GM19023 (cell line): ENCODE results near the gene PLCD4.

Experiments used
- ATAC-seq: cut with Tn5 transposase; IDR thresholded peaks from one replicate; pipeline ENCODE4 v1.9.1; 2021; ENCODE audit warnings: mild to moderate bottlenecking, moderate library complexity; ENCODE audit not compliant: unreplicated experiment

Gene PLCD4

GRCh38 chr2:218618102-218618860 lies 10.6 kb downstream of the PLCD4 start:
- ATAC-seq, result no peak

DNA sequence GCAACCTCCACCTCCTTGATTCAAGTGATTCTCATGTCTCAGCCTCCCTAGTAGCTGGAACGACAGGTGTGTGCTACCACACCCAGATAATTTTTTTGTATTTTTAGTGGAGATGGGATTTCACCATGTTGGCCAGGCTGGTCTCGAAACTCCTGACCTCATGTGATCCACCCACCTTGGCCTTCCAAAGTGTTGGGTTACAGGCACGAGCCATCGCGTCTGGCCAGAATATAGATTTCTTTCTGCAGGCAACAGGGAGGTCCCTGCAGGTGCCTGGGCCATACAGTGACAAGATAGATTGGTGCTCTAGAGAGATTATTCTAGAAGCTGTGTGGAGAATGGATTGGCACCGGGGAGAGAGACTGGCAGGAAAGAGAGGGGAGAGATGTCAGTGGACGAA lies 13.3 kb downstream of the PLCD4 start:
- no peak for ATAC-seq

DNA sequence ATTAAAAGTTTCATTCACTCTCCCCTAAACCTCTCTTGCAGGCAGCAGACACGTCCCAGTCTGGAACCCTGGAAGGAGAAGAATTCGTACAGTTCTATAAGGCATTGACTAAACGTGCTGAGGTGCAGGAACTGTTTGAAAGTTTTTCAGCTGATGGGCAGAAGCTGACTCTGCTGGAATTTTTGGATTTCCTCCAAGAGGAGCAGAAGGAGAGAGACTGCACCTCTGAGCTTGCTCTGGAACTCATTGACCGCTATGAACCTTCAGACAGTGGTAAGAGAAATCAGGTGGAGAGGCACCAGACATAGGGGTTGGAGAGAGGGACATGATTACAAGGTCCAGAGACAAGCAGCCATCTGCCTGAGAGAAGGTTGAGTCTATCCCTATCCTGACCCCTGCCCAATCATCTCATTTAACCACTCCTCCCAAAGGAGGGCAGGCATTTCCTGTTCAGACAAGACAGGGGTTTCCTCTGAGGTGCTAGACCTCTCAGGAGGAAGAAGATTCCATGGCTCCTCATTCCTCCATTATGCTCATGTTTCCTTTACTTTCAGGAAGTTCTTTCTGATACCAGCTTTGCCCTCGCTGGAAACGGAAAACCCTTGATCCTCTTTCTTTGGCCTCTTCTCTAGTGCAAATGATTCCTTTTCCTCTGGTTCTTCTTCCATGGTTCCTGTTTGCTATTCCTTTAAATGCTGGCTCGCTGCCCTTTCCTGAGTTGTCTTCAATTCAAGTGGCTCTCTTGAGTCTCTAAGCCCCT lies 15.1 kb downstream of the PLCD4 start:
- ATAC-seq, result no peak

- no peak for ATAC-seq
Measured at GRCh38 chr2:218623366-218623705, 15.6 kb downstream of the PLCD4 start.

DNA sequence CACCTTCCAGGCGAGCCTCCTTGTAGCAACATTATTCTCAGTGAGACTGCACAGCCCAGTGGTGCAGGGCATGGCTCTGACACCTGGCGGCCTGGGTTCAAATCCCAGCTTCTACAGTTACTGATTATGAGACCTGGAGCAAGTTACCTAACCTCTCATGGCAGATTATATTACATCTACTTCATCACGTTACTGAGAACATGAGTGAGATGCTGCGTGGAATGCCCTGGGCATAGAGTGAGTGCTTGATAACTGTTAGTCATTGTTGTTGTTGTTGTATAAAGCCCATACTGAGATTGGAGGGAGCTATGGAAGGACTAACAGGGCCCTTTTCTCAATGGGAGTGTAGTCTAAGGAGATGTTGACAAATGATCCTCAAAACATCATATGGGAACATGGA lies 18.7 kb downstream of the PLCD4 start:
- no peak for ATAC-seq

GRCh38 chr2:218627939-218628338 lies 20.2 kb downstream of the PLCD4 start:
- no peak for ATAC-seq

- no peak for ATAC-seq
Measured at GRCh38 chr2:218631837-218632236, 24.1 kb downstream of the PLCD4 start.

GRCh38 chr2:218635719-218636118 lies 28.0 kb downstream of the PLCD4 start:
- no peak for ATAC-seq

GRCh38 chr2:218638372-218638771 lies 30.7 kb downstream of the PLCD4 start:
- no peak for ATAC-seq

GRCh38 chr2:218642121-218642656 lies 34.5 kb downstream of the PLCD4 start:
- ATAC-seq, result no peak

DNA sequence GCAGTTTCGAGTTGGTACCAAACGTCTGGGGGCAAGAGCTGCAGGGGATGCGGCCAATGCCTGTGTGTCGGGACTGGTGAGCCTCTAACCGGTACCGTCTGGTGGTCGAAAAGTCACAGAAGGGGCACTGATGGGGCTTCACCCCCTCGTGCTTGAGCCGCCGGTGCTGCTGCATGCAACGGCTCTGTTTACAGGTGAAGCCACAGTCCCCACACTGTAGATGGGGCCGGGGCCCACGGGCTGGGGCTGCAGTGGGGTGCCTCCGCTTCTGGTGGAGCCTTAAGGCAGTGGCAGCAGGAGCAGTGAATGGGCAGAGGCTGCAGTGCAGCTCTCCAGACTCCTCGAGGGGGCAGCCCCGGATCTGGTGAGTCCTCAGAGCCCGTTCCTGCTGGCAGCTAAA lies 35.1 kb downstream of the PLCD4 start:
- no peak for ATAC-seq

DNA sequence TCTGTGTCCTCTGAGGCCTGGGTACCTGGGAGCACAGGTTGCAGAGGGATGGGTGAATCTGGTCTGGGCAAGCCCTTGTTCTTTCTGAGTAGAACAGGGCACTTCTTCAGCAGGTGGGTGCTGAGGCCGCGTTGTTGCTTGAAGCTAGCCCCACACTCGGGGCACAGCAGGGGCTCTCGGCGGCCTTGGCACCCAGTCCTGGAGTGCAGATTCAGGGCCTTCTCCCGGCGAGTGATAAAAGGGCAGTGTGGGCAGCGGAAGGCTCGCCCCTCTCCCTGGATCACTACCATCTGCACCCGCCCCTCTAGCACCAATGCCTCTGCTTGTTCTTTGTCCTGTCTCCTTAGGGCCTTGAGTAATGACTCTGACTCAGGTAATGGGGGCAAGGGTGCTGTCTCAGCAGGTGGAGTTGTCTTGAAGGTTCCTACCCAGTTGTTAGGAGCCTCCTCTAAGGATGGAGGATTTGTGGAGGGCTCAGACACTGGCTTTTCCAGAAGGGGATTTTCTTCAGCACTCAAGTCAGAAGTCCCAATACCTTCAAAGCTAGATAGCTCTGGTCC lies 36.1 kb downstream of the PLCD4 start:
- no peak for ATAC-seq

GRCh38 chr2:218644721-218645120 lies 37.0 kb downstream of the PLCD4 start:
- no peak for ATAC-seq

DNA sequence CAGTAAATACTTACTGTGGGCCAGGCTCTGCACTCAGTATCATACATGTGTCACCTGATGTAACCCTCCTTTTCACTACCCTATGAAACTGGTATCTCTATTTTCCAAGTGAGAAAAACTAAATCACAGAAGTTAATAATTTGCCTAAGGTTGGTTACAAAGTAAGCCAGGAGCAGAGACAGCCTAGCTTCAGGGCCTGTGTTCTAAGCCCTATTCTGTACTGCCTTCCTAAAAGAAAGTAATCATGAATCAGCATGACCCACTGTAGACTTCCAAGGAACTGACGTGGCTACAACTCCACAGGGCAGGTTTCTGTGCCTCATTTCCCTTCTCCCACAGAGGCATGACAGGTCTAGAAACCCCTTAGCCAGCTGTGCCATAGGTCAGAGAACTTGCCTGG lies 37.4 kb downstream of the PLCD4 start:
- ATAC-seq, result no peak

- ATAC-seq, result no peak
Measured at GRCh38 chr2:218648088-218648786, 40.5 kb downstream of the PLCD4 start.

DNA sequence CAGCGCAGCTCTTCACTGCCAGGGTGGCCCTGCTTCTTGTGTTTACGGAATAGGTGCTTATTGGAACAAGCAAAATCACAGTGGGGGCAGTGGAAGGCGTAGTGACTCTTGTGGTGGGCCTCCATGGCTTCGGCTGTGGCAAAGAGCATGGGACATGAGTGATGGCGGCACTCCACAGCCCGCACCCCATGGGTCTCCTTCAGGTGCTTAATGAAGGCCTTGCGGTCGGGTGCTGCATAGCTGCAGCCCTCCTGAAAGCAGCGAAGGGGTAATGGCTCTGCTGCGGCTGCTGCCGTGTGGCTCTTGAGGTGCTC lies 41.0 kb downstream of the PLCD4 start:
- no peak for ATAC-seq

DNA sequence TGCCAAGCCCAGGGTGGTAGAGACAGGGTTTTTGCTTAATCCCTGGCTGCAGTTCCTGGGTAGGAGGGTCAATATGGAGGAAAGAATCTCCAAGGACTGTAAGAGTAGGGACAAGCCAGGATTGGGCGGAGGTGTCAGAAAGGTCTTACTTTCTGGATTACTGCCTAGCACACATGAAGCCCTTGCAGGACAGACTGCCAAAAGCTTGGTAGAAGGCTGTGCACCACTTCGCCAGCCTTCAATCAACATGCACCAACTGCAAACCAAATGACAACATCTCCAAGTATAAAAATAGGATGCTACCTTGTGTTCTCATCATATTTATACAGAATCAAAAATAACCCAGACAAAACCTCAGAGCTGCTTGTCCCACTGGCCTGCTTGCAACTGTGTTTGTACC lies 48.1 kb downstream of the PLCD4 start:
- no peak for ATAC-seq

DNA sequence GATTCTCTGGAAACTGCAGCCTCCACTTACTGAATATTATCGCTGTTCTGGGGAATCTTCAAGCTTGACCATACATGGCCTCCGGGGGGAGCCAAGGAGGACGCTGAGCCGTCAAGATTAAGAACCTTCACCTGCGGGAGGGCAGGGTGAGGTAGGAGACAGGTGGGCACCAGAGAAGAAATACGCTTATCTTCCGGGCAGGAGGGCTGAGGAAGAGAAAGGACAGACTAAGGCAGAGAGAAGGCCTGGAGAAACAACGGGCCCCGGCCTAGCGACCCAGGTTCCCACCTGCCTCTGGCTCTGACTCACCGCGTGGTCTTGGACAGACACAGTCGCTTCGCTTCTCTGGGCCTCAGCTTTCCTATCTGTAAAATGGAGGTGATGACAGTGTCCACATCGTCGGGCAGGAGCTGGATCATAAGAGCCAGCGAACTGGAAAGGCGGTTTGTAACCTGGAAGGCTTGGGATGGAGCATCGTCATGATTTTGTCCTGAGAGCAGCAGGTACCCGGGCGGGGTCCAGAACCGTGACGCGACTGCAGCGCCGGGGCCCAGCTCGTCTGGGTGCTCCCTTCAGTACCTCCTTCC lies 51.1 kb downstream of the PLCD4 start:
- ATAC-seq, result peak; percentile 41

- peak; percentile 93 for ATAC-seq
Measured at GRCh38 chr2:218659258-218659987, 51.7 kb downstream of the PLCD4 start, which contains the start of the genes BCS1L and ZNF142. BCS1L (plus strand) TSS chr2:218659683; CDS start chr2:218660988, 1,305 bp downstream. ZNF142 (minus strand) TSS chr2:218659623; CDS start chr2:218656429, 3,194 bp downstream.

- no peak for ATAC-seq
Measured at GRCh38 chr2:218659988-218660358, 52.3 kb downstream of the PLCD4 start.
